WTC11 (cell line): ENCODE data around the gene DSC2. TPM values are rescaled to one million over a fixed set of nuclear protein-coding genes. Genes with fewer than 3 reads are reported as not detected.

Experiments used
- ATAC-seq: fragments of 200-7000 bp; cut with Tn5 transposase; 2 replicates; pipeline ENCODE4 v1.10.0; 2021; ENCODE audit warnings: mild to moderate bottlenecking, moderate library complexity
- CTCF ChIA-PET: fragments of 300-600 bp; sonication (Branson Sonifier 250); formaldehyde crosslinking; loops from one replicate; lab custom pipeline; 2021; ENCODE audit warnings: antibody characterized with exemption; lab: Charles Lee
- POLR2A ChIA-PET: fragments of 350-600 bp; sonication (Branson Sonifier 250); formaldehyde crosslinking; loops from one replicate; lab custom pipeline; 2021; ENCODE audit warnings: antibody characterized with exemption; lab: Charles Lee
- DNase-seq: peaks from one replicate; pipeline ENCODE4 v3.0.0; 2021; ENCODE audit warnings: low spot score
- H3K27ac Mint-ChIP-seq: 2 replicates; pipeline ENCODE4 v1.8.0; 2021; ENCODE audit warnings: mixed read lengths
- H3K27me3 Mint-ChIP-seq: 2 replicates; pipeline ENCODE4 v1.8.0; 2021; ENCODE audit warnings: low read depth, mild to moderate bottlenecking, moderate library complexity, mixed read lengths
- H3K36me3 Mint-ChIP-seq: 2 replicates; pipeline ENCODE4 v1.8.0; 2021; ENCODE audit warnings: mixed read lengths
- H3K4me1 Mint-ChIP-seq: 2 replicates; pipeline ENCODE4 v1.8.0; 2022; ENCODE audit warnings: mixed read lengths
- H3K4me3 Mint-ChIP-seq: 2 replicates; pipeline ENCODE4 v1.8.0; 2021; ENCODE audit warnings: mild to moderate bottlenecking, moderate library complexity, mixed read lengths
- H3K9me3 Mint-ChIP-seq: 2 replicates; pipeline ENCODE4 v1.8.0; 2021; ENCODE audit warnings: mixed read lengths
- CREB1 ChIP-seq: sonication (generic); formaldehyde crosslinking; IDR thresholded peaks from 2 replicates; pipeline ENCODE4 v1.8.0; 2023; ENCODE audit warnings: mild to moderate bottlenecking, missing genetic modification reagents
- CREM ChIP-seq: sonication (generic); formaldehyde crosslinking; IDR thresholded peaks from 2 replicates; pipeline ENCODE4 v1.8.1; 2022; ENCODE audit warnings: mild to moderate bottlenecking, missing genetic modification reagents, moderate library complexity
- EMX1 ChIP-seq: fragments of 250-450 bp; sonication (Bioruptor Pico); IDR thresholded peaks from 2 replicates; pipeline ENCODE4 v1.8.0; 2021; ENCODE audit warnings: mild to moderate bottlenecking
- ERG ChIP-seq: fragments of 250-450 bp; sonication (Bioruptor Pico); IDR thresholded peaks from 2 replicates; pipeline ENCODE4 v1.8.0; 2021; ENCODE audit warnings: mild to moderate bottlenecking
- ETV6 ChIP-seq: sonication (generic); formaldehyde crosslinking; IDR thresholded peaks from 2 replicates; pipeline ENCODE4 v1.8.1; 2022; ENCODE audit warnings: mild to moderate bottlenecking, missing genetic modification reagents
- GABPB1 ChIP-seq: sonication (generic); formaldehyde crosslinking; IDR thresholded peaks from 2 replicates; pipeline ENCODE4 v1.8.1; 2023; ENCODE audit warnings: mild to moderate bottlenecking, missing genetic modification reagents
- MXD4 ChIP-seq: fragments of 250-450 bp; sonication (Bioruptor Pico); IDR thresholded peaks from 2 replicates; pipeline ENCODE4 v1.8.0; 2021; ENCODE audit warnings: mild to moderate bottlenecking, moderate library complexity, borderline replicate concordance
- MYBL2 ChIP-seq: sonication (generic); formaldehyde crosslinking; IDR thresholded peaks from 2 replicates; pipeline ENCODE4 v1.8.1; 2023; ENCODE audit warnings: mild to moderate bottlenecking, moderate library complexity, missing genetic modification reagents
- NFATC4 ChIP-seq: fragments of 250-450 bp; sonication (Bioruptor Pico); IDR thresholded peaks from 2 replicates; pipeline ENCODE4 v1.9.0; 2021; ENCODE audit warnings: mild to moderate bottlenecking
- NR2C2 ChIP-seq: sonication (generic); formaldehyde crosslinking; IDR thresholded peaks from 2 replicates; pipeline ENCODE4 v1.8.0; 2022; ENCODE audit warnings: mild to moderate bottlenecking, missing genetic modification reagents
- PRDM15 ChIP-seq: sonication (generic); formaldehyde crosslinking; IDR thresholded peaks from 2 replicates; pipeline ENCODE4 v1.8.0; 2022; ENCODE audit warnings: missing genetic modification reagents
- PRRX2 ChIP-seq: fragments of 250-450 bp; sonication (Bioruptor Pico); IDR thresholded peaks from 2 replicates; pipeline ENCODE4 v1.8.0; 2021; ENCODE audit warnings: mild to moderate bottlenecking
- SP1 ChIP-seq: sonication (generic); formaldehyde crosslinking; conservative IDR thresholded peaks from 2 replicates; pipeline ENCODE4 v1.8.1; 2022; ENCODE audit warnings: missing genetic modification reagents
- STAT6 ChIP-seq: sonication (generic); formaldehyde crosslinking; conservative IDR thresholded peaks from 2 replicates; pipeline ENCODE4 v1.8.1; 2023; ENCODE audit warnings: mild to moderate bottlenecking, low read depth, missing genetic modification reagents, moderate library complexity
- TCF7 ChIP-seq: sonication (generic); formaldehyde crosslinking; IDR thresholded peaks from 2 replicates; pipeline ENCODE4 v1.8.0; 2022; ENCODE audit warnings: mild to moderate bottlenecking, low read depth, missing genetic modification reagents, moderate library complexity
- USF2 ChIP-seq: sonication (generic); formaldehyde crosslinking; IDR thresholded peaks from 2 replicates; pipeline ENCODE4 v1.8.1; 2023; ENCODE audit warnings: mild to moderate bottlenecking, missing genetic modification reagents, moderate library complexity
- ZBTB43 ChIP-seq: sonication (generic); formaldehyde crosslinking; IDR thresholded peaks from 2 replicates; pipeline ENCODE4 v1.8.1; 2023; ENCODE audit warnings: mild to moderate bottlenecking, missing genetic modification reagents
- ZNF121 ChIP-seq: sonication (generic); formaldehyde crosslinking; IDR thresholded peaks from 2 replicates; pipeline ENCODE4 v1.8.0; 2023; ENCODE audit warnings: missing genetic modification reagents
- ZNF219 ChIP-seq: sonication (generic); formaldehyde crosslinking; IDR thresholded peaks from 2 replicates; pipeline ENCODE4 v1.8.0; 2023; ENCODE audit warnings: missing genetic modification reagents, mild to moderate bottlenecking, borderline replicate concordance
- ZNF232 ChIP-seq: sonication (generic); formaldehyde crosslinking; IDR thresholded peaks from 2 replicates; pipeline ENCODE4 v1.8.0; 2022; ENCODE audit warnings: mild to moderate bottlenecking, missing genetic modification reagents
- ZNF263 ChIP-seq: sonication (generic); formaldehyde crosslinking; IDR thresholded peaks from 2 replicates; pipeline ENCODE4 v1.8.1; 2022; ENCODE audit warnings: low read depth, mild to moderate bottlenecking, moderate library complexity, missing genetic modification reagents
- ZNF317 ChIP-seq: sonication (generic); formaldehyde crosslinking; IDR thresholded peaks from 2 replicates; pipeline ENCODE4 v1.8.1; 2023; ENCODE audit warnings: low read depth, mild to moderate bottlenecking, moderate library complexity, missing genetic modification reagents, borderline replicate concordance
- ZNF512 ChIP-seq: sonication (generic); formaldehyde crosslinking; IDR thresholded peaks from 2 replicates; pipeline ENCODE4 v1.8.1; 2022; ENCODE audit warnings: missing genetic modification reagents, borderline replicate concordance
- total RNA-seq: library from RNA; stranded (reverse); gene quantifications from 3 replicates; pipeline ENCODE4 v1.2.3, GENCODE V29; 2021

The DSC2 gene
- total RNA-seq, 1 experiment from 2014 or later = 29.8 TPM

GRCh38 chr18:31046916-31047315 is 55.3 kb downstream of the DSC2 start:
- ChIA-PET CTCF (interaction anchor here (0.6 kb wide), 1 partner anchor 402 kb away, joined by 3 read pairs; no protein-coding TSS in a partner anchor), POLR2A (no interaction called here)
- TF ChIP-seq TCF7 (CRISPR knock-in tag) = no peak
- no peak for TF ChIP-seq ZNF121 (CRISPR knock-in tag)
- no peak for TF ChIP-seq GABPB1 (CRISPR knock-in tag)
- no peak for TF ChIP-seq ZNF219 (CRISPR knock-in tag)
- TF ChIP-seq NFATC4 (CRISPR knock-in tag) = no peak
- TF ChIP-seq ZNF317 (CRISPR knock-in tag) = no peak
- TF ChIP-seq ERG (CRISPR knock-in tag) = no peak
- TF ChIP-seq CREB1 (CRISPR knock-in tag) = no peak
- TF ChIP-seq NR2C2 (CRISPR knock-in tag) = no peak
- TF ChIP-seq ZNF263 (CRISPR knock-in tag) = no peak
- TF ChIP-seq ZBTB43 (CRISPR knock-in tag) = no peak
- no peak for TF ChIP-seq ZNF512 (CRISPR knock-in tag)
- TF ChIP-seq USF2 (CRISPR knock-in tag) = no peak
- DNase-seq (no peak), ATAC-seq (no peak)
- Mint-ChIP-seq H3K9me3 (no peaks in the 10 kb centered on the region), H3K4me1 (peaks cover 17% of the 10 kb centered on the region), H3K27me3 (peaks cover 40% of the 10 kb centered on the region), H3K4me3 (no peak overlapping the region), H3K27ac (no peak overlapping the region), H3K36me3 (no peaks in the 10 kb centered on the region)

- Mint-ChIP-seq H3K27me3 (peaks cover 53% of the 10 kb centered on the region), H3K4me1 (peaks cover 30% of the 10 kb centered on the region), H3K9me3 (no peaks in the 10 kb centered on the region), H3K27ac (no peak overlapping the region), H3K4me3 (no peak overlapping the region), H3K36me3 (no peaks in the 10 kb centered on the region)
- DNase-seq (no peak), ATAC-seq (no peak)
- CTCF ChIA-PET = no interaction called here
- POLR2A ChIA-PET = no interaction called here
- no peak for TF ChIP-seq ZNF512 (CRISPR knock-in tag)
- TF ChIP-seq PRDM15 = no peak
- TF ChIP-seq MXD4 (CRISPR knock-in tag) = no peak
- no peak for TF ChIP-seq CREB1 (CRISPR knock-in tag)
- no peak for TF ChIP-seq STAT6 (CRISPR knock-in tag)
- TF ChIP-seq SP1 (CRISPR knock-in tag) = no peak
- no peak for TF ChIP-seq ETV6
- TF ChIP-seq PRRX2 = no peak
- no peak for TF ChIP-seq NFATC4 (CRISPR knock-in tag)
- no peak for TF ChIP-seq EMX1
- TF ChIP-seq ZNF232 (CRISPR knock-in tag) = no peak
- no peak for TF ChIP-seq ZNF219 (CRISPR knock-in tag)
- TF ChIP-seq CREM (CRISPR knock-in tag) = no peak
- no peak for TF ChIP-seq MYBL2
These were observed 56.6 kb downstream of the DSC2 start for GRCh38 chr18:31045599-31045998.
